GM12878 (cell line): ENCODE measurements around the gene MYOCOS. TPM values are rescaled to one million over a fixed set of nuclear protein-coding genes. Genes with fewer than 3 reads are reported as not detected.
A peak's percentile ranks its signal among the peaks of the same experiment; 100 is the strongest.

Source experiments
- ATAC-seq: fragments of 200-7000 bp; cut with Tn5 transposase; 3 replicates; pipeline ENCODE4 v1.9.1; 2020; ENCODE audit warnings: mild to moderate bottlenecking, moderate library complexity
- Bru-seq: library from RNA; stranded (reverse); fragments of 400-500 nt; gene quantifications from one replicate; lab custom pipeline; 2021; lab: Mats Ljungman, UMichigan
- BruChase-seq, 2 experiments: library from RNA; stranded (reverse); fragments of 400-500 nt; gene quantifications; one replicate each; lab custom pipeline; 2021; lab: Mats Ljungman, UMichigan
- BruUV-seq: library from RNA; stranded (reverse); fragments of 400-500 nt; replicated peaks from 2 replicates; lab custom pipeline; 2021; lab: Mats Ljungman, UMichigan
- CTCF ChIA-PET: fragments of 300-600 bp; sonication (Branson Sonifier 250); formaldehyde crosslinking; extraction: SDS; loops from one replicate; lab custom pipeline; 2021; ENCODE audit warnings: inconsistent platforms; lab: Yijun Ruan, JAX
- POLR2A ChIA-PET: fragments of 350-600 bp; formaldehyde crosslinking; extraction: SDS; loops from one replicate; lab custom pipeline; 2021; ENCODE audit warnings: inconsistent platforms; lab: Charles Lee
- RAD21 ChIA-PET: fragments of 300-600 bp; sonication (Branson Sonifier 250); formaldehyde crosslinking; loops from one replicate; lab custom pipeline; 2023; ENCODE audit warnings: antibody characterized with exemption; ENCODE audit not compliant: unreplicated experiment; lab: Charles Lee
- SMC1A ChIA-PET: fragments of 300-600 bp; sonication (Branson Sonifier 250); formaldehyde crosslinking; loops from one replicate; lab custom pipeline; 2023; ENCODE audit not compliant: unreplicated experiment, uncharacterized antibody; lab: Charles Lee
- DNase-seq: peaks from one replicate; pipeline ENCODE4 v3.0.0-alpha.2; 2011; ENCODE audit warnings: low read depth, low spot score
- FAIRE-seq: peaks from 3 replicates; lab custom pipeline; 2011; peaks lifted over from hg19 to GRCh38; lab: Jason Lieb, UNC
- H2AFZ ChIP-seq: 2 replicates; pipeline ENCODE4 v1.6.0; 2011; ENCODE audit warnings: low read depth, low read length, control low read depth; ENCODE audit not compliant: control insufficient read depth
- H3K27ac ChIP-seq: 2 replicates; pipeline ENCODE4 v1.5.1; 2011; ENCODE audit warnings: control low read depth; ENCODE audit not compliant: control insufficient read depth, insufficient read depth
- H3K27me3 ChIP-seq, 2 experiments: replicated peaks in 1 of 2; 2 replicates each; pipeline versions ENCODE4 v1.6.0 to v1.6.1; 2011; ENCODE audit warnings: low read length in 1 of 2; ENCODE audit not compliant: control insufficient read depth in 2 of 2, insufficient read depth in 2 of 2
- H3K36me3 ChIP-seq, 2 experiments: 2 replicates each; pipeline ENCODE4 v1.5.1; 2011; ENCODE audit warnings: low read length in 1 of 2; ENCODE audit not compliant: control insufficient read depth in 2 of 2, insufficient read depth in 2 of 2
- H3K4me1 ChIP-seq: 2 replicates; pipeline ENCODE4 v1.6.1; 2011; ENCODE audit warnings: mild to moderate bottlenecking, low read length, moderate library complexity, mixed read lengths; ENCODE audit not compliant: control insufficient read depth, insufficient read depth
- H3K4me2 ChIP-seq: 2 replicates; pipeline ENCODE4 v1.6.0; 2011; ENCODE audit warnings: control low read depth; ENCODE audit not compliant: control insufficient read depth, insufficient read depth
- H3K4me3 ChIP-seq: fragments of 200-600 bp; sonication (generic); 2 replicates; pipeline ENCODE4 v1.5.1; 2016
- H3K79me2 ChIP-seq: 2 replicates; pipeline ENCODE4 v1.6.0; 2011; ENCODE audit warnings: low read length; ENCODE audit not compliant: control insufficient read depth, insufficient read depth
- H3K9ac ChIP-seq: 2 replicates; pipeline ENCODE4 v1.8.0; 2011; ENCODE audit warnings: low read length, control low read depth, mixed read lengths; ENCODE audit not compliant: control insufficient read depth, insufficient read depth
- H3K9me3 ChIP-seq: replicated peaks from 3 replicates; pipeline ENCODE4 v1.5.1; 2011; ENCODE audit warnings: mild to moderate bottlenecking, low read length; ENCODE audit not compliant: control insufficient read depth, insufficient read depth
- H4K20me1 ChIP-seq: 2 replicates; pipeline ENCODE4 v1.6.0; 2011; ENCODE audit not compliant: control insufficient read depth, insufficient read depth
- CHD4 ChIP-seq: fragments of 200-600 bp; sonication (generic); IDR thresholded peaks from 2 replicates; pipeline ENCODE4 v1.6.1; 2016; ENCODE audit warnings: mild to moderate bottlenecking
- FOXK2 ChIP-seq: fragments of 450-650 bp; IDR thresholded peaks from 2 replicates; pipeline ENCODE4 v1.6.1; 2017; ENCODE audit warnings: mild to moderate bottlenecking, moderate library complexity
- GABPA ChIP-seq: IDR thresholded peaks from 2 replicates; pipeline ENCODE4 v1.6.1; 2014; ENCODE audit warnings: antibody characterized with exemption, low read depth, mild to moderate bottlenecking, inconsistent platforms
- LARP7 ChIP-seq: fragments of 450-650 bp; IDR thresholded peaks from 2 replicates; pipeline ENCODE4 v1.6.1; 2017; ENCODE audit warnings: mild to moderate bottlenecking
- MTA3 ChIP-seq: IDR thresholded peaks from 2 replicates; pipeline ENCODE4 v1.6.1; 2012; ENCODE audit warnings: low read length, inconsistent platforms, borderline replicate concordance
- MXI1 ChIP-seq: fragments of 150-350 bp; IDR thresholded peaks from 2 replicates; pipeline ENCODE4 v1.6.1; 2011; ENCODE audit warnings: low read depth, mild to moderate bottlenecking, inconsistent platforms, low read length, improper control_type of control experiment
- SPI1 ChIP-seq: IDR thresholded peaks from 2 replicates; pipeline ENCODE4 v1.6.1; 2011; ENCODE audit warnings: low read depth, mild to moderate bottlenecking, low read length, moderate library complexity, borderline replicate concordance; ENCODE audit not compliant: insufficient read depth
- TCF12 ChIP-seq: IDR thresholded peaks from 2 replicates; pipeline ENCODE4 v1.6.1; 2011; ENCODE audit warnings: low read depth, mild to moderate bottlenecking, low read length
- WGBS: methylation state at CpG from one replicate; pipeline ENCODE4 v1.1.6; 2016; ENCODE audit warnings: low lambda C conversion rate; ENCODE audit not compliant: insufficient replicate concordance, insufficient coverage; ENCODE audit errors: missing lambda C conversion rate; 5-methylcytosine and 5-hydroxymethylcytosine counted together
- in situ Hi-C: fragments of 300-500 bp; cut with MboI; formaldehyde crosslinking; loops from 9 replicates; pipeline ENCODE4 v1.14.3; 2018; ENCODE audit warnings: mixed read lengths
- intact Hi-C: fragments of 100-400 bp; cut with micrococcal nuclease; formaldehyde crosslinking; loops from one replicate; pipeline ENCODE4 v1.14.2; 2022; ENCODE audit not compliant: unreplicated experiment
- long read RNA-seq, 2 experiments: library from polyadenylated mRNA; unstranded; transcript quantifications; one replicate each; pipeline ENCODE4 v2.0.0, GENCODE V29; 2019 to 2020
- polyA minus RNA-seq, 3 experiments: library from RNA; depleted of rRNA, polyadenylated mRNA; stranded (reverse); fragments of >200 nt; gene quantifications; 2 replicates each; pipeline ENCODE4 v1.2.3, GENCODE V29; 2011
- polyA plus RNA-seq, 11 experiments: library from polyadenylated mRNA; depleted of rRNA in 4 of 11; unstranded in 6 of 11; stranded (reverse) in 5 of 11; fragments of >200 nt; fragmentation: Nextera tagmentation in 4 of 11; fragmentation: Illumina TruSeq in 1 of 11; extraction: Ambion mirVana in 4 of 11; extraction: Trizol in 1 of 11; gene quantifications; 1 replicate in 1 of 11; 2 replicates in 10 of 11; pipeline versions ENCODE4 v1.2.1 to v1.2.3, GENCODE V29; 2011 to 2016; ENCODE audit warnings: inconsistent platforms in 2 of 11, missing spikeins in 2 of 11, low read depth in 1 of 11
- total RNA-seq, 4 experiments: library from RNA; depleted of rRNA in 3 of 4; stranded (reverse); fragments of >200 nt in 3 of 4; fragmentation: Illumina TruSeq in 1 of 4; extraction: Trizol in 1 of 4; gene quantifications; 2 replicates each; pipeline versions ENCODE4 v1.2.1 to v1.2.3, GENCODE V29; 2013 to 2021
- TF ChIP-seq, protein P1 (sequence below): fragments of 450-650 bp; formaldehyde crosslinking; IDR thresholded peaks from 2 replicates; pipeline ENCODE4 v1.4.0; 2020; ENCODE audit warnings: mild to moderate bottlenecking, moderate library complexity
- TF ChIP-seq, protein P2 (sequence below): fragments of 150-350 bp; IDR thresholded peaks from 2 replicates; pipeline ENCODE4 v1.6.1; 2016; ENCODE audit warnings: low read depth, low read length

MYOCOS gene, protein sequence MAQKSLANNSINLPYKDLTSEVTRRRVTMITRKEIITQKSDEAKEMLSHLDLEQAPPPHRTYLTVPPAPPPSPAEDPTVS
- total RNA-seq (2013; cell fraction: nucleolus; rRNA removed), result not detected in 2 replicates
- total RNA-seq (2014; rRNA removed) (0.11 and 0.23 TPM in 2 replicates), total RNA-seq (2014; rRNA removed; fragmentation: Illumina TruSeq; extraction: Trizol) (0.18 TPM in 1 of 2 replicates, not detected in the other), total RNA-seq (2021) (not detected in 2 replicates), polyA plus RNA-seq (2011; rRNA removed) (0.14 and 0.26 TPM in 2 replicates), polyA plus RNA-seq (2014; fragmentation: Illumina TruSeq; extraction: Trizol) (not detected in 2 replicates), polyA plus RNA-seq (2014; fragmentation: Nextera tagmentation; extraction: Ambion mirVana) (under 1 TPM in 1 of 2 experiments, not detected in 1; 0.15 TPM), polyA plus RNA-seq (2014; rRNA removed) (not detected in 2 replicates), polyA plus RNA-seq (2016; fragmentation: Nextera tagmentation; extraction: Ambion mirVana) (under 1 TPM; 0.12 to 0.24 TPM), polyA minus RNA-seq (2011; rRNA and poly(A)+ RNA removed) (0.15 and 0.72 TPM in 2 replicates), Bru-seq, nascent RNA (percentile 49 among the genes with signal in this experiment), BruChase-seq, experiment 1, labeled RNA remaining after a 6-hour chase (percentile 54 among the genes with signal in this experiment), BruChase-seq, experiment 2, labeled RNA remaining after a 2-hour chase (percentile 54 among the genes with signal in this experiment)
- not detected for polyA plus RNA-seq (2011; ENCODE audit: low read depth)
- 0.18 TPM in 1 of 2 replicates, not detected in the other for polyA plus RNA-seq (2011; cell fraction: cytosol; rRNA removed)
- polyA plus RNA-seq (2011; cell fraction: nucleus; rRNA removed), result 0.13 and 0.15 TPM in 2 replicates
- not detected in 2 replicates for polyA plus RNA-seq (2012)
- polyA minus RNA-seq (2011; cell fraction: cytosol; rRNA and poly(A)+ RNA removed), result not detected in 2 replicates
- 0.48 and 0.86 TPM in 2 replicates for polyA minus RNA-seq (2011; cell fraction: nucleus; rRNA and poly(A)+ RNA removed)
- long read RNA-seq, experiment 1, partial matches to known transcripts, result 0 of 6 reads
- long read RNA-seq, experiment 1, other reads (novel, unspliced or antisense), result 6 of 6 reads
- long read RNA-seq, experiment 2, partial matches to known transcripts, result 1 of 47 reads
- long read RNA-seq, experiment 2, other reads (novel, unspliced or antisense), result 44 of 47 reads

DNA sequence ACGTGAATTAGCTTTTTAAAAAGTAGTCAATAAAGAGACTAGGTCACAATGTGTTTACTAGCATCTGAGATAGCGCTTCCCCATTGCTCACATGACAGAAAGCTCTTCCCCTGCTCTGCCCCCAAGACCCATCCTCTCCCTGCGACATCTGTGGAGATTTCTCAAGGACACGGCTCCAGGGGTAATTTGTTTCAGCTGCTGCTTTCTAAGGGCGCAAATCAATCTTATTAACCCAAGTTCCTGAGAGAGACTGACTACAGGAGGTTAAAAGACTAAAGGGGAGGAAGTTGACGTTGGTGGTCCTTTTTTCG is at the start of gene MYOCOS:
Gene MYOCOS, plus strand, starts transcription at position 92 of the 311 bp plus-strand sequence. CDS start 1,641 bp downstream, outside the sequence.
- H3K4me1 ChIP-seq, result peaks cover 6% of the 10 kb centered on the region; the same call in 1 of the 2 replicates
- H3K27me3 ChIP-seq, result no peaks in the 10 kb centered on the region
- CTCF ChIA-PET, result interaction anchor here (1.1 to 5.9 kb wide), 3 partner anchors 16 to 137 kb away, joined by 3 to 38 read pairs (median 15); partner anchors contain the start of gene PRRC2C
- no peak within 1 kb of the TSS for H3K4me2 ChIP-seq
- no peaks in the 10 kb centered on the region for H3K36me3 ChIP-seq
- SMC1A ChIA-PET, result interaction anchor here (0.7 to 10.2 kb wide), 12 partner anchors 11 to 363 kb away, joined by 3 to 78 read pairs (median 4); no protein-coding TSS in a partner anchor
- H3K27ac ChIP-seq, result no peak within 1 kb of the TSS
- intact Hi-C loops (no loop called here), in situ Hi-C loops (no loop called here)
- no peaks in the 10 kb centered on the region for H3K79me2 ChIP-seq
- ATAC-seq, result no peak
- no peak for FAIRE-seq
- no peaks in the 10 kb centered on the region for H3K9me3 ChIP-seq
- 69% methylated on average over 7 of the region's 7 CpGs for WGBS
- no TSS peak for BruUV-seq
- no peaks in the 10 kb centered on the region for H4K20me1 ChIP-seq
- no peak within 1 kb of the TSS for H3K4me3 ChIP-seq
- no peak within 1 kb of the TSS for H2AFZ ChIP-seq
- RAD21 ChIA-PET, result interaction anchor here (0.6 to 2.0 kb wide), 6 partner anchors 12 to 28 kb away, joined by 3 to 9 read pairs (median 3); no protein-coding TSS in a partner anchor
- H3K9ac ChIP-seq, result no peak within 1 kb of the TSS
- no peak for DNase-seq
- POLR2A ChIA-PET, result interaction anchor here (0.6 to 4.3 kb wide), 6 partner anchors 11 to 25 kb away, joined by 3 to 13 read pairs (median 4); no protein-coding TSS in a partner anchor
- TF ChIP-seq CHD4, result no peak
- no peak for TF ChIP-seq MXI1
- TF ChIP-seq, protein P1, sequence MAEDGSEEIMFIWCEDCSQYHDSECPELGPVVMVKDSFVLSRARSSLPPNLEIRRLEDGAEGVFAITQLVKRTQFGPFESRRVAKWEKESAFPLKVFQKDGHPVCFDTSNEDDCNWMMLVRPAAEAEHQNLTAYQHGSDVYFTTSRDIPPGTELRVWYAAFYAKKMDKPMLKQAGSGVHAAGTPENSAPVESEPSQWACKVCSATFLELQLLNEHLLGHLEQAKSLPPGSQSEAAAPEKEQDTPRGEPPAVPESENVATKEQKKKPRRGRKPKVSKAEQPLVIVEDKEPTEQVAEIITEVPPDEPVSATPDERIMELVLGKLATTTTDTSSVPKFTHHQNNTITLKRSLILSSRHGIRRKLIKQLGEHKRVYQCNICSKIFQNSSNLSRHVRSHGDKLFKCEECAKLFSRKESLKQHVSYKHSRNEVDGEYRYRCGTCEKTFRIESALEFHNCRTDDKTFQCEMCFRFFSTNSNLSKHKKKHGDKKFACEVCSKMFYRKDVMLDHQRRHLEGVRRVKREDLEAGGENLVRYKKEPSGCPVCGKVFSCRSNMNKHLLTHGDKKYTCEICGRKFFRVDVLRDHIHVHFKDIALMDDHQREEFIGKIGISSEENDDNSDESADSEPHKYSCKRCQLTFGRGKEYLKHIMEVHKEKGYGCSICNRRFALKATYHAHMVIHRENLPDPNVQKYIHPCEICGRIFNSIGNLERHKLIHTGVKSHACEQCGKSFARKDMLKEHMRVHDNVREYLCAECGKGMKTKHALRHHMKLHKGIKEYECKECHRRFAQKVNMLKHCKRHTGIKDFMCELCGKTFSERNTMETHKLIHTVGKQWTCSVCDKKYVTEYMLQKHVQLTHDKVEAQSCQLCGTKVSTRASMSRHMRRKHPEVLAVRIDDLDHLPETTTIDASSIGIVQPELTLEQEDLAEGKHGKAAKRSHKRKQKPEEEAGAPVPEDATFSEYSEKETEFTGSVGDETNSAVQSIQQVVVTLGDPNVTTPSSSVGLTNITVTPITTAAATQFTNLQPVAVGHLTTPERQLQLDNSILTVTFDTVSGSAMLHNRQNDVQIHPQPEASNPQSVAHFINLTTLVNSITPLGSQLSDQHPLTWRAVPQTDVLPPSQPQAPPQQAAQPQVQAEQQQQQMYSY, result no peak
- TF ChIP-seq FOXK2, result no peak
- no peak for TF ChIP-seq SPI1
- TF ChIP-seq, protein P2, sequence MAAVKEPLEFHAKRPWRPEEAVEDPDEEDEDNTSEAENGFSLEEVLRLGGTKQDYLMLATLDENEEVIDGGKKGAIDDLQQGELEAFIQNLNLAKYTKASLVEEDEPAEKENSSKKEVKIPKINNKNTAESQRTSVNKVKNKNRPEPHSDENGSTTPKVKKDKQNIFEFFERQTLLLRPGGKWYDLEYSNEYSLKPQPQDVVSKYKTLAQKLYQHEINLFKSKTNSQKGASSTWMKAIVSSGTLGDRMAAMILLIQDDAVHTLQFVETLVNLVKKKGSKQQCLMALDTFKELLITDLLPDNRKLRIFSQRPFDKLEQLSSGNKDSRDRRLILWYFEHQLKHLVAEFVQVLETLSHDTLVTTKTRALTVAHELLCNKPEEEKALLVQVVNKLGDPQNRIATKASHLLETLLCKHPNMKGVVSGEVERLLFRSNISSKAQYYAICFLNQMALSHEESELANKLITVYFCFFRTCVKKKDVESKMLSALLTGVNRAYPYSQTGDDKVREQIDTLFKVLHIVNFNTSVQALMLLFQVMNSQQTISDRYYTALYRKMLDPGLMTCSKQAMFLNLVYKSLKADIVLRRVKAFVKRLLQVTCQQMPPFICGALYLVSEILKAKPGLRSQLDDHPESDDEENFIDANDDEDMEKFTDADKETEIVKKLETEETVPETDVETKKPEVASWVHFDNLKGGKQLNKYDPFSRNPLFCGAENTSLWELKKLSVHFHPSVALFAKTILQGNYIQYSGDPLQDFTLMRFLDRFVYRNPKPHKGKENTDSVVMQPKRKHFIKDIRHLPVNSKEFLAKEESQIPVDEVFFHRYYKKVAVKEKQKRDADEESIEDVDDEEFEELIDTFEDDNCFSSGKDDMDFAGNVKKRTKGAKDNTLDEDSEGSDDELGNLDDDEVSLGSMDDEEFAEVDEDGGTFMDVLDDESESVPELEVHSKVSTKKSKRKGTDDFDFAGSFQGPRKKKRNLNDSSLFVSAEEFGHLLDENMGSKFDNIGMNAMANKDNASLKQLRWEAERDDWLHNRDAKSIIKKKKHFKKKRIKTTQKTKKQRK, result no peak
- no peak for TF ChIP-seq LARP7
- no peak for TF ChIP-seq MTA3
- TF ChIP-seq TCF12, result no peak
- no peak for TF ChIP-seq GABPA
